Naive B cell (primary cell): ENCODE results near the gene WWTR1. TPM values are rescaled to one million over a fixed set of nuclear protein-coding genes. Genes with fewer than 3 reads are reported as not detected.

ENCODE experiments used
- ATAC-seq, 2 donors: fragments of 150-1000 bp; cut with Tn5 transposase; 2 replicates each; pipeline ENCODE4 v1.10.0; 2021; ENCODE audit warnings: low read depth in 2 of 2, mild to moderate bottlenecking in 2 of 2, moderate library complexity in 2 of 2
- DNase-seq: peaks from one replicate; pipeline ENCODE4 v3.0.0; 2022
- H3K27ac Mint-ChIP-seq, 6 donors: one replicate each; pipeline ENCODE4 v1.8.0; 2020 to 2022; ENCODE audit warnings: mild to moderate bottlenecking in 6 of 6, mixed read lengths in 6 of 6, moderate library complexity in 5 of 6, inconsistent platforms in 2 of 6
- H3K27me3 Mint-ChIP-seq, 3 donors: one replicate each; pipeline ENCODE4 v1.8.0; 2021 to 2022; ENCODE audit warnings: mixed read lengths in 3 of 3, mild to moderate bottlenecking in 1 of 3
- H3K36me3 Mint-ChIP-seq, 2 donors: one replicate each; pipeline ENCODE4 v1.8.0; 2020 to 2022; ENCODE audit warnings: mixed read lengths in 2 of 2, inconsistent platforms in 1 of 2, mild to moderate bottlenecking in 1 of 2
- H3K4me1 Mint-ChIP-seq, 3 donors: one replicate each; pipeline ENCODE4 v1.8.0; 2020 to 2022; ENCODE audit warnings: mixed read lengths in 3 of 3, inconsistent platforms in 1 of 3, mild to moderate bottlenecking in 1 of 3, moderate library complexity in 1 of 3
- H3K4me3 Mint-ChIP-seq, 8 donors: one replicate each; pipeline ENCODE4 v1.8.0; 2020 to 2022; ENCODE audit warnings: mild to moderate bottlenecking in 8 of 8, mixed read lengths in 8 of 8, moderate library complexity in 8 of 8, inconsistent platforms in 2 of 8
- H3K9me3 Mint-ChIP-seq, 7 donors: one replicate each; pipeline ENCODE4 v1.8.0; 2020 to 2022; ENCODE audit warnings: mixed read lengths in 7 of 7, mild to moderate bottlenecking in 5 of 7, inconsistent platforms in 2 of 7, moderate library complexity in 1 of 7
- polyA plus RNA-seq, 6 donors: library from polyadenylated mRNA; unstranded; fragments of 300-500 nt; fragmentation: Illumina TruSeq; gene quantifications; one replicate each; pipeline ENCODE4 v1.2.3, GENCODE V29; 2021; ENCODE audit warnings: low read depth in 6 of 6

The WWTR1 gene
- polyA plus RNA-seq, 6 donors from 2014 or later: 0.61 TPM; not detected in 5

- H3K27me3 Mint-ChIP-seq: peaks cover 23 to 34% (median 32%) of the 10 kb centered on the region in 3 donors
- no peak for ATAC-seq
Observed at GRCh38 chr3:149667576-149667975, 9.8 kb upstream of the WWTR1 start.

GRCh38 chr3:149663966-149664365 is 6.1 kb upstream of the WWTR1 start:
- Mint-ChIP-seq H3K27ac (no peak overlapping the region), H3K4me3 (no peak overlapping the region), H3K36me3 (peaks cover 0 to 4% of the 10 kb centered on the region in 2 donors), H3K9me3 (peaks cover 0 to 4% (median 0%) of the 10 kb centered on the region in 7 donors), H3K27me3 (peaks cover 35 to 49% (median 46%) of the 10 kb centered on the region in 3 donors), H3K4me1 (peaks cover 0 to 5% (median 0%) of the 10 kb centered on the region in 3 donors)
- DNase-seq: no peak
- no peak for ATAC-seq

More at GRCh38 chr3:149667576-149667975, 9.8 kb upstream of the WWTR1 start:
- no peak for DNase-seq
- Mint-ChIP-seq H3K4me1 (no peaks in the 10 kb centered on the region), H3K9me3 (peaks cover 0 to 4% (median 0%) of the 10 kb centered on the region in 7 donors), H3K27ac (no peak overlapping the region), H3K36me3 (no peaks in the 10 kb centered on the region), H3K4me3 (no peak overlapping the region)

- no peak for DNase-seq
- Mint-ChIP-seq H3K4me1 (peaks cover 7 to 15% (median 14%) of the 10 kb centered on the region in 3 donors), H3K4me3 (peak overlapping the region in 1 of 8 donors; percentile 2), H3K27me3 (peaks cover 42 to 54% (median 49%) of the 10 kb centered on the region in 3 donors), H3K27ac (no peak overlapping the region), H3K36me3 (peaks cover 2 to 4% of the 10 kb centered on the region in 2 donors), H3K9me3 (peaks cover 0 to 4% (median 0%) of the 10 kb centered on the region in 7 donors)
- ATAC-seq: no peak
Observed at GRCh38 chr3:149662240-149662887, 4.5 kb upstream of the WWTR1 start.

- Mint-ChIP-seq H3K27ac (no peak overlapping the region), H3K4me3 (no peak overlapping the region), H3K4me1 (peaks cover 11 to 24% (median 19%) of the 10 kb centered on the region in 3 donors), H3K36me3 (peaks cover 4 to 8% of the 10 kb centered on the region in 2 donors), H3K9me3 (peaks cover 0 to 4% (median 0%) of the 10 kb centered on the region in 7 donors), H3K27me3 (peaks cover 58 to 69% (median 60%) of the 10 kb centered on the region in 3 donors)
- ATAC-seq (no peak), DNase-seq (no peak)
Observed at GRCh38 chr3:149660462-149660861, 2.6 kb upstream of the WWTR1 start.

GRCh38 chr3:149658744-149659497 is 1.1 kb upstream of the WWTR1 start:
- peaks cover 0 to 4% (median 0%) of the 10 kb centered on the region in 7 donors for H3K9me3 Mint-ChIP-seq
- H3K36me3 Mint-ChIP-seq: peaks cover 4 to 8% of the 10 kb centered on the region in 2 donors
- DNase-seq: no peak
- no peak overlapping the region for H3K27ac Mint-ChIP-seq
- no peak for ATAC-seq
- H3K27me3 Mint-ChIP-seq: peaks cover 60 to 81% (median 72%) of the 10 kb centered on the region in 3 donors
- peak overlapping the region; percentile 83 to 92 (median 87) for H3K4me3 Mint-ChIP-seq
- peaks cover 11 to 24% (median 19%) of the 10 kb centered on the region in 3 donors for H3K4me1 Mint-ChIP-seq

- peaks cover 0 to under 1% (median 0%) of the 10 kb centered on the region in 7 donors for H3K9me3 Mint-ChIP-seq
- peaks cover 49 to 72% (median 59%) of the 10 kb centered on the region in 3 donors for H3K27me3 Mint-ChIP-seq
- peak overlapping the region; percentile 83 to 93 (median 88) for H3K4me3 Mint-ChIP-seq
- DNase-seq (no peak), ATAC-seq (peak in 1 of 2 donors; percentile 33)
- H3K4me1 Mint-ChIP-seq: peaks cover 11 to 24% (median 19%) of the 10 kb centered on the region in 3 donors
- H3K36me3 Mint-ChIP-seq: peaks cover 3 to 8% of the 10 kb centered on the region in 2 donors
- H3K27ac Mint-ChIP-seq: peak overlapping the region in 2 of 6 donors; percentile 38 to 72
Observed at GRCh38 chr3:149657321-149657925, 402 bp downstream of the WWTR1 start.

GRCh38 chr3:149655826-149656574 is 1.8 kb downstream of the WWTR1 start:
- Mint-ChIP-seq H3K27me3 (peaks cover 48 to 72% (median 59%) of the 10 kb centered on the region in 3 donors), H3K4me3 (peak overlapping the region in 6 of 8 donors; percentile 4 to 65 (median 34)), H3K9me3 (no peaks in the 10 kb centered on the region), H3K27ac (no peak overlapping the region), H3K4me1 (peaks cover 11 to 24% (median 19%) of the 10 kb centered on the region in 3 donors), H3K36me3 (peaks cover 0 to 8% of the 10 kb centered on the region in 2 donors)
- no peak for DNase-seq
- ATAC-seq: no peak

GRCh38 chr3:149654188-149654601 is 3.6 kb downstream of the WWTR1 start:
- Mint-ChIP-seq H3K36me3 (peaks cover 0 to 8% of the 10 kb centered on the region in 2 donors), H3K4me3 (no peak overlapping the region), H3K27ac (no peak overlapping the region), H3K27me3 (peaks cover 45 to 63% (median 60%) of the 10 kb centered on the region in 3 donors), H3K9me3 (no peaks in the 10 kb centered on the region), H3K4me1 (peaks cover 11 to 24% (median 15%) of the 10 kb centered on the region in 3 donors)
- no peak for DNase-seq
- no peak for ATAC-seq

- Mint-ChIP-seq H3K4me1 (peaks cover 8 to 21% (median 9%) of the 10 kb centered on the region in 3 donors), H3K4me3 (no peak overlapping the region), H3K36me3 (peaks cover 0 to 8% of the 10 kb centered on the region in 2 donors), H3K27ac (no peak overlapping the region), H3K27me3 (peaks cover 41 to 57% (median 56%) of the 10 kb centered on the region in 3 donors), H3K9me3 (no peaks in the 10 kb centered on the region)
- DNase-seq: no peak
- ATAC-seq: no peak
Observed at GRCh38 chr3:149653564-149653963, 4.3 kb downstream of the WWTR1 start.

GRCh38 chr3:149653136-149653535 is 4.7 kb downstream of the WWTR1 start:
- DNase-seq (no peak), ATAC-seq (no peak)
- no peak overlapping the region for H3K4me3 Mint-ChIP-seq
- H3K36me3 Mint-ChIP-seq: peaks cover 0 to 8% of the 10 kb centered on the region in 2 donors
- H3K27me3 Mint-ChIP-seq: peaks cover 42 to 56% (median 53%) of the 10 kb centered on the region in 3 donors
- H3K9me3 Mint-ChIP-seq: no peaks in the 10 kb centered on the region
- H3K27ac Mint-ChIP-seq: no peak overlapping the region
- peaks cover 5 to 18% (median 7%) of the 10 kb centered on the region in 3 donors for H3K4me1 Mint-ChIP-seq

- peaks cover 33 to 38% (median 35%) of the 10 kb centered on the region in 3 donors for H3K27me3 Mint-ChIP-seq
- H3K4me1 Mint-ChIP-seq: no peaks in the 10 kb centered on the region
- DNase-seq: no peak
Observed at GRCh38 chr3:149650828-149651227, 7.0 kb downstream of the WWTR1 start.

GRCh38 chr3:149648525-149648924 is 9.3 kb downstream of the WWTR1 start:
- peaks cover 20 to 25% (median 24%) of the 10 kb centered on the region in 3 donors for H3K27me3 Mint-ChIP-seq

More at GRCh38 chr3:149650828-149651227, 7.0 kb downstream of the WWTR1 start:
- Mint-ChIP-seq H3K9me3 (no peaks in the 10 kb centered on the region), H3K4me3 (no peak overlapping the region), H3K27ac (no peak overlapping the region), H3K36me3 (no peaks in the 10 kb centered on the region)
- ATAC-seq: no peak

More at GRCh38 chr3:149648525-149648924, 9.3 kb downstream of the WWTR1 start:
- no peaks in the 10 kb centered on the region for H3K4me1 Mint-ChIP-seq
- H3K9me3 Mint-ChIP-seq: no peaks in the 10 kb centered on the region
- ATAC-seq (no peak), DNase-seq (no peak)
- H3K36me3 Mint-ChIP-seq: no peaks in the 10 kb centered on the region
- no peak overlapping the region for H3K27ac Mint-ChIP-seq
- H3K4me3 Mint-ChIP-seq: no peak overlapping the region
